Erythroblast (primary cell): Measurements from ENCODE around the gene GAN.

Experiments
- GATA1 ChIP-seq: IDR thresholded peaks from 2 replicates; pipeline ENCODE4 v1.6.1; 2011; ENCODE audit warnings: low read depth, mild to moderate bottlenecking, control low read depth, low read length, moderate library complexity
- POLR2A ChIP-seq: IDR thresholded peaks from 2 replicates; pipeline ENCODE4 v1.6.1; 2011; ENCODE audit warnings: mild to moderate bottlenecking, low read length

GRCh38 chr16:81335669-81336068, 20.9 kb downstream of the GAN start:
- no peak for TF ChIP-seq POLR2A
- TF ChIP-seq GATA1, result no peak
